Adipocyte (in vitro differentiated cells): ENCODE data around the gene STK32B.

Source experiments
- DNase-seq: peaks from one replicate; pipeline ENCODE4 v3.0.0-alpha.2; 2015; ENCODE audit warnings: low read depth
- H3K27me3 ChIP-seq: replicated peaks from 2 replicates; pipeline ENCODE4 v1.7.0; 2013; ENCODE audit warnings: mild to moderate bottlenecking, low read length, moderate library complexity; ENCODE audit not compliant: control insufficient read depth, insufficient read depth
- H3K36me3 ChIP-seq: 2 replicates; pipeline ENCODE4 v1.7.0; 2013; ENCODE audit warnings: low read length, mild to moderate bottlenecking, moderate library complexity; ENCODE audit not compliant: control insufficient read depth, insufficient read depth, severe bottlenecking
- H3K4me1 ChIP-seq: 2 replicates; pipeline ENCODE4 v1.7.0; 2013; ENCODE audit warnings: mild to moderate bottlenecking, low read length, moderate library complexity; ENCODE audit not compliant: control insufficient read depth, insufficient read depth
- H3K4me3 ChIP-seq: 2 replicates; pipeline ENCODE4 v1.7.0; 2013; ENCODE audit warnings: mild to moderate bottlenecking, low read length, moderate library complexity
- H3K9ac ChIP-seq: 2 replicates; pipeline ENCODE4 v1.7.0; 2013; ENCODE audit warnings: mild to moderate bottlenecking, low read length, moderate library complexity
- H3K9me3 ChIP-seq: 2 replicates; pipeline ENCODE4 v1.7.0; 2013; ENCODE audit warnings: mild to moderate bottlenecking, low read length, moderate library complexity; ENCODE audit not compliant: control insufficient read depth

The STK32B gene

DNA sequence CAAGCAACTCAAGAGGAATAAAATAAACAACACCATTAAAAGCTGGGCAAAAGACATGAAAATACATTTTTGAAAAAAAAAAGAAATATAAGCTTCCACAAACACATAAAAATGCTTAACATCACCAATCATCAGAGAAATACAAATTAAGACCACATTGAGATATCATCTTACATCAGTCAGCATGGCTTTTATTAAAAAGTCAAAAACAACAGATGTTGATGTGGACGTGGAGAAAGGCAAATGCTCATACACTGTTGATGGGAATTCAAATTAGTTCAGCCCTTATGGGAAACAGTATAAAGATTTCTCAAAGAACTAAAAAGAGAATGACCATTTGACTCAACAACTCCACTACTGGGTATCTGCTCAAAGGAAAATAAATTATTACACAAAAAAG, 59.6 kb downstream of the STK32B start:
- H3K36me3 ChIP-seq = no peaks in the 10 kb centered on the region
- no peaks in the 10 kb centered on the region for H3K4me1 ChIP-seq
- H3K4me3 ChIP-seq = no peak overlapping the region
- no peaks in the 10 kb centered on the region for H3K27me3 ChIP-seq
- DNase-seq = peak; percentile 52
- no peak overlapping the region for H3K9ac ChIP-seq
- H3K9me3 ChIP-seq = no peaks in the 10 kb centered on the region

DNA sequence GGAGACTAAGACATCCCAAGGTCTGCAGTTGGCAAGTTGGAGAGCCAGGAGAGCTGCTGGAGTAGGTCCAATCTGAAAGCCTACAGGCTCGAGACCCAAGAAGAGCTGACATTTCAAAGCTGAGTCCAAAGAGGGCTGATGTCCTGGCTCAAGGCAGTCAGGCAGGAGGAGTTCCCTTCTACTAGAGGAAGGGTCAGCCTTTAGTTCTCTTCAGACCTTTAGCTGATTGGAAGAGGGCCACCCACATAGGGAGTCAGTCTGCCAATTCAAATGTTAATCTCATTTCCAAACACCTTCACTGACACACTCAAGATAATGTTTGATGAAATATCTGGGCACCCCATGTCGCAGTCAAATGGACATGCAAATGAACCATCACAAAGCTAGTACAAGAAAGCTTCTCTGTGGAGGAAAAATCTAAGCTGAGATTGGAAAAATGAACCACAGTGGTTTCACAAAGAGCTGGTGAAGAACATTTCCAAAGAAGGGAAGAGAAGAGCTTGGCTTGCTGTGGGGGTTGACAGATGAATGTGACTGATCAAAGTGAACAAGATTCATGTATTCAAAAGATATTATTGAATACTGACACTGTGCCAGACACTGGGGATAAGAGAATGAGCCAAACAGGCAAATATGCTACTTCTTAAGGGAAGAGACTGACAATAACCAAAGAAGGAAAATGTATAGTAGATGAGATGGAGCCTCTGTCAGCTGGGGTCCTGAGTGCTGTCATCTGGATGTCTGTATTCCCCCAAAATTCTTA, 61.2 kb downstream of the STK32B start:
- no peaks in the 10 kb centered on the region for H3K4me1 ChIP-seq
- no peak overlapping the region for H3K9ac ChIP-seq
- no peaks in the 10 kb centered on the region for H3K9me3 ChIP-seq
- H3K4me3 ChIP-seq = no peak overlapping the region
- no peaks in the 10 kb centered on the region for H3K36me3 ChIP-seq
- H3K27me3 ChIP-seq = no peaks in the 10 kb centered on the region
- no peak for DNase-seq

DNA sequence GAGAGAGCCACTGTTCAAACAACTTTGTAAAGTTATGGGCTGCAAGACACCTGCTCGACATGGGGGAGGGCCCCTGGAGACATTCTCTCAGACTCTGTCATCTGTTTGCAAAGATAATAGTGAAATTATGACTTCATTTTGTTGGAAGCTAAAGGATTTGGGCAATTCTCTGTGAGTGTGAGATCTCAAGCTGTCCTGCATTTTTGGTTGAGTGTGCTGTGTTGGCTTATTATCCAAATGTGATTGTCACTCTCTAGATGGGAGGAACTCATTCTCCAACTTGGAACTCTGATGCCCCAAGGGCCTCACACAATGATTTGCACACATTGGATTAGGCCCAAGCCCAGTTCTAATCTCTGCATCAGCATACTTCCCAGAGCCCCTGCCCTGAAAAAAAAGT, 63.7 kb downstream of the STK32B start:
- DNase-seq = peak; percentile 56
- Histone ChIP-seq H3K4me1 (no peaks in the 10 kb centered on the region), H3K9me3 (no peaks in the 10 kb centered on the region), H3K36me3 (no peaks in the 10 kb centered on the region), H3K4me3 (no peak overlapping the region), H3K9ac (no peak overlapping the region), H3K27me3 (no peaks in the 10 kb centered on the region)

DNA sequence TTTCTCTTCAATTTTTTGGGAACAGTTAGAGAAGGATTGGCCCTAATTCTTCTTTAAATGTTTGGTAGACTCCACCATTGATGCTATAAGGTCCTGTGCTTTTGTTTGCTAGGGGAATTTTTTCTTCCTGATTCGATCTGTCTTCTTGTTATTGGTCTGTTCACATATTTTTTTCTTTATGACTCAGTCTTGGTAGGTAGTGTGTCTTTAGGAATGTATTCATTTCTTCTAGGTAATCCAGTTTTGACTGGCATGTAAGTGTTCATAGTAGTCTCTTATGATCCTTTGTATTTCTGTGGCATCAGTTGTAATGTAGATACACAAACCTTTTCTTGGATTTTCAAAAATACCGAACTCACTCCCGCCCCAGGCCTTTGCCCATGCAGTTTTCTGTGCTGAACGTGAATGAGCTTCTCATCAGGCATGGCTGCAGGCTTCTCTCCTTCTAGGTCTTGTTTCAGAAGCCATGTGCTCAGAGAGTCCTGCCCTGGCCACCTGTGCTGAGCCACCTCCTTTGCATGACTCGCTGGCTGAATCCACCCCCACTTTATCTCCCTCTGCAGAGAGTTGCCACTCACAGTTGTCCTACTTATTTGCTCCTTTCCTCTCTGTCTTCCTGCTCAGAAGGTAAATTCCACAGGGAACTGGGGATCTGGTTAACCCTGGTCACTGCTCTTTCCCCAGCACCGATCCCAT, 67.0 kb downstream of the STK32B start:
- no peak for DNase-seq
- no peaks in the 10 kb centered on the region for H3K27me3 ChIP-seq
- no peaks in the 10 kb centered on the region for H3K36me3 ChIP-seq
- no peak overlapping the region for H3K9ac ChIP-seq
- H3K4me1 ChIP-seq = no peaks in the 10 kb centered on the region
- H3K9me3 ChIP-seq = no peaks in the 10 kb centered on the region
- H3K4me3 ChIP-seq = no peak overlapping the region

DNA sequence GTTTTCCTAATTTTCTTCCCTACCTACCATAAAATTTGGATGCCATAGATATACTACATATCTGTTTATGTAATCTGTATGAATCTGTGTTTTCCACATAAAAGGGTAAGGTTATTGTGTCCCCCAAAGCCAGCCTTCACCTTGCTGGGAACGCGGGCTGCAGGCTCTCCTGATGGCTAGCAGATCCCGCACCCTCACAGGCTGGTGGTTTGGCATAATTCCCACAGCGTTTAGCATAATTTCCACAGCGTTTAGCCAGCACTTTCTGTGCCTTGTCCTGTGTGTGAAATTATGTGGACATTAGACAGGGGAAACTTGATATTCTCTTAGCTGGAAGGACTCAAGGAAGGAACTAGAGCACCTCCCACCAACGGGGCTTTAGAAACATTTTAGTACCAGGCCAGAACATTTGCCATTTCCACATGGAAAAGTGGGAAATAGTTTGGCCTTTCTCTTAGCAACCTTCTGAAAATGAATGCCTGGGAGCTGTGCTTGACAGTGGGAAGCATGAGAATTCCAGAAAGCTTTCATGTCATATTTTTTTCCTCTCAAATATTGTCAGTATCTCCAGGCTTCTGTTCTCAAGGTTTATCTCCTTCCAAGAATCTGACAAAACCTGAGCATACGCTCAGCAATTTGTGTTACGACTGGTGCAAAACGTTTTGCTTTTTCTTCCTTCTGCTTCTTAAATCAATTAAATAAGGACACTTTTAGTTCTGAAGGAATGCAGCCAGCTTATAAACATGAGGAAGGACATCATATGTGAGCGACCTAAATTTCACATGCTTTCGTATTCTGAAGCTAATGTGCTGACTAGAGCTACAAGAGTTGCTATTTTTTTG, 67.9 kb downstream of the STK32B start:
- Histone ChIP-seq H3K4me3 (no peak overlapping the region), H3K9me3 (no peaks in the 10 kb centered on the region), H3K9ac (no peak overlapping the region), H3K27me3 (no peaks in the 10 kb centered on the region), H3K4me1 (no peaks in the 10 kb centered on the region), H3K36me3 (no peaks in the 10 kb centered on the region)
- DNase-seq = peak; percentile 37

DNA sequence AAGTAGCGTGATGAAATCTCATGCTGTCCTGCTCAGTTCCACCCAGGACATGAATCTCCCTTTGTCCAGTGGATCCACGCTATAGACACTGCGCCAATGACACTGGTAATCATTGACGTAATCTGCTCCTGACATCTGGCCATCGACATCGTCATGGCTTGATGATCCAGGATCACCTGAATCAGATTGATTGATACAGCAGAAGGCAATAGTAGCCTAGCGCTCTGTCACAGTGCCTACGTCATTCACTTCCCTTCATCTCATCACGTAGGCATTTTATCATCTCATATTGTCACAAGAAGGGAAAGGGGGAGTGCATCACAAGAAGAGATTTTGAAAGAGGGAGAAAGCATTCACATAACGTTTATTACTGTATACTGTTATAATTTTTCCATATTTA, 68.8 kb downstream of the STK32B start:
- Histone ChIP-seq H3K9ac (no peak overlapping the region), H3K9me3 (no peaks in the 10 kb centered on the region), H3K27me3 (no peaks in the 10 kb centered on the region), H3K4me3 (no peak overlapping the region), H3K4me1 (peaks cover 6% of the 10 kb centered on the region), H3K36me3 (no peaks in the 10 kb centered on the region)
- no peak for DNase-seq

DNA sequence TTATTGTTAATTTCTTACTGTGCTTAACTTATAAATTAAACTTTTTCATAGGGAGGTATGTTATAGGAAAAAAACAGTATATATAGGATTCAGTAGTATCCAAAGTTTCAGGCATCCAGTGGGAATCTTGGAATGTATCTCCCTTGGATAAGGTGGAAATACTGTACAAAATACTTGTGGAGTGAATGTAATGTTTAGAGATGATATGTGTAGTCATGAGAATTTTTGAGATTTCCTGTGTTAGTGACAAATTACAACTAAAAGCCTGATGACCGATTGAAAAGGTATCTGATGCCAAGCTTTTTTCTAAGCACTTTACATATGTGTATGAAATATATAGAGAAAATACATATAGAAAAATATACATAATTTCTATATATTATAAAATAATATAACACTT, 69.2 kb downstream of the STK32B start:
- Histone ChIP-seq H3K4me1 (peaks cover 8% of the 10 kb centered on the region), H3K36me3 (no peaks in the 10 kb centered on the region), H3K4me3 (no peak overlapping the region), H3K9me3 (no peaks in the 10 kb centered on the region), H3K9ac (no peak overlapping the region), H3K27me3 (no peaks in the 10 kb centered on the region)
- no peak for DNase-seq

DNA sequence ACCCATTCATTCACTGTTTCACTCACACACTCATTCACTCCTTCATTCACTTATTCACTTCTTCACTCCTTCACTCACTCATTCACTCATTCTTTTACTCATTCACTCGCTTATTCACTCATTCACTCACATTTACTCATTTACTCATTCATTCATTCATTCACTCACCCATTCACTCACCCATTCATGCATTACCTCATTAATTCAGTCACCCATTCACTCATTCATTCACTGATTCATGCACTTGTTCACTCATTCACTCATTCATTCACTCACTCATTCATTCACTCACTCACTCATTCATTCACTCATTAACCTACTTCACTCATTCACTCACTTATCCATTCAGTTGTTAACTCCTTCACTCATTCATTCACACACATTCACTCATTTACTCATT, 70.8 kb downstream of the STK32B start:
- H3K4me1 ChIP-seq = peaks cover 8% of the 10 kb centered on the region
- no peaks in the 10 kb centered on the region for H3K36me3 ChIP-seq
- H3K4me3 ChIP-seq = no peak overlapping the region
- no peak overlapping the region for H3K9ac ChIP-seq
- H3K27me3 ChIP-seq = no peaks in the 10 kb centered on the region
- H3K9me3 ChIP-seq = no peaks in the 10 kb centered on the region
- no peak for DNase-seq

DNA sequence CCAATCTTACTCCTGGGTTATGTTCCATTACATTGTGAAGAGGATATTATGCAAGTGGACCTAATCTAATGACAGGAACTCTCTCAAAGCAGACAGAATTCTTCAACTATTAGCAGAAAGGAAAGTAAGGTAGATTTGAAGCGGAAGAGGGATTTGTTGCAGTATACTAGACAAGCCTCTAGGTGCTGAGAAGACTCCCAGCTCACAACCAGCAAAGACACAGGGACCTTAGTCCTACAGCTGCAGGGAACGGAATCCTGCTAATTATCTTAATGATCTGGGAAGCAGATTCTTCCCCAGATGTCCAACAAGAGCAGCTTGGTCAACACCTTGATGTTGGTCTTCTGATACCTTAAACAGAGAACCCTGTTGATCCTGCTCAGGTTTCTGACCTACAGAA, 73.6 kb downstream of the STK32B start:
- no peak for DNase-seq
- no peaks in the 10 kb centered on the region for H3K27me3 ChIP-seq
- H3K9ac ChIP-seq = no peak overlapping the region
- H3K9me3 ChIP-seq = no peaks in the 10 kb centered on the region
- H3K4me3 ChIP-seq = no peak overlapping the region
- no peaks in the 10 kb centered on the region for H3K36me3 ChIP-seq
- H3K4me1 ChIP-seq = peaks cover 8% of the 10 kb centered on the region

DNA sequence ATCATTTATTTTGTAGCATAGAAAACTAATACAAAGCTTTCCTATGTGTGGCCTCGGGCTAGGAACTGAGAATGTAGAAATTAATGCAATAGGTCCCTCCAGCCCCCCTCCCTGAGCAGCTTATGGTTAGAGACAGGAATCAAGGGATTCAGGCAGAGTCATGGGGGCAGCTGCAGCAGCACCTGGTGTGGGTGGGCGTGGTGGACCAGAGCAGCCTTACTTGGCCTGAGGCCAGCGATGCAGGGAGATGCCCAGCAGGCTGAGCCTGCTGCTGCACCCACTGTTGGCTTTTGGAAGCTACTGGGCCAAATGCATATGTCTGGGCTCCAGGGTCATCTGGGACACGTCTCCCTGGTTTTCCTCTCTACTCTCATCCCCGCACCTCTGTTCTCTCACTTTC, 74.0 kb downstream of the STK32B start:
- H3K4me1 ChIP-seq = peaks cover 8% of the 10 kb centered on the region
- no peaks in the 10 kb centered on the region for H3K27me3 ChIP-seq
- no peaks in the 10 kb centered on the region for H3K36me3 ChIP-seq
- H3K9ac ChIP-seq = no peak overlapping the region
- H3K9me3 ChIP-seq = no peaks in the 10 kb centered on the region
- H3K4me3 ChIP-seq = no peak overlapping the region
- no peak for DNase-seq

DNA sequence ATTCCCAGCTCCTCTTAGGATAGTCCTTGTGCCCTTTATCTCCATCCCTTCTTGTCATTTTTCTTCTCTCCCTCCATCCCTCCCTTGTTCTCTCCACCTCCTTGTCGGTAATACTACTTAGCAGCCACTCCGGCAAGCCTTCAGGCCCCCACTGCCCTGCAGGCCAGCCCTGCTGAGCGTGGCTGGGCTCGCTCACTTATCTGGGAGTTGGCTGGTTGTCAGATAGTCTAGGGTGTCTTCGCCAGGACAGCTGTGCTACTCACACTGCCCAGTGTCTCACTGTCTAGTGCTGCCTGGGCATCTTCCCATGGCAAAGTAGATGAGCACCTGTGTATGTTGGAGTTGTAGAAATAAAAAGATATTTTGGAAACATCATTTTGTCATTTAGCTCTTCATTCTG, 75.0 kb downstream of the STK32B start:
- Histone ChIP-seq H3K4me1 (peaks cover 8% of the 10 kb centered on the region), H3K4me3 (no peak overlapping the region), H3K9ac (no peak overlapping the region), H3K9me3 (no peaks in the 10 kb centered on the region), H3K27me3 (no peaks in the 10 kb centered on the region), H3K36me3 (no peaks in the 10 kb centered on the region)
- no peak for DNase-seq
